Endothelial cell of umbilical vein (primary cell): ENCODE results near the gene TIGD4. TPM values are rescaled to one million over a fixed set of nuclear protein-coding genes. Genes with fewer than 3 reads are reported as not detected.

Experiments used
- BruUV-seq: library from RNA; stranded (reverse); fragments of 400-500 nt; replicated peaks from 2 replicates; lab custom pipeline; 2021; lab: Mats Ljungman, UMichigan
- CTCF ChIA-PET: fragments of 300-600, 350-600 bp; sonication (Branson Sonifier 250); formaldehyde crosslinking; loops from one replicate; lab custom pipeline; 2021; ENCODE audit warnings: antibody characterized with exemption, inconsistent platforms; lab: Charles Lee
- POLR2A ChIA-PET: fragments of 300-600, 350-600 bp; sonication (Branson Sonifier 250); formaldehyde crosslinking; loops from one replicate; lab custom pipeline; 2021; ENCODE audit warnings: antibody characterized with exemption, inconsistent platforms; lab: Charles Lee
- DNase-seq: peaks from one replicate; pipeline ENCODE4 v3.0.0-alpha.2; 2011; ENCODE audit warnings: low read depth, low spot score
- FAIRE-seq: peaks from 2 replicates; lab custom pipeline; 2011; peaks lifted over from hg19 to GRCh38; lab: Jason Lieb, UNC
- H2AFZ ChIP-seq: 2 replicates; pipeline ENCODE4 v1.6.0; 2012; ENCODE audit warnings: low read depth, low read length, control low read depth, inconsistent platforms
- H3K27ac ChIP-seq: 2 replicates; pipeline ENCODE4 v1.5.1; 2011; ENCODE audit warnings: low read depth, mild to moderate bottlenecking, control low read depth, low read length, moderate library complexity; ENCODE audit not compliant: insufficient read depth
- H3K27me3 ChIP-seq, 2 experiments: 2 replicates each; pipeline versions ENCODE4 v1.6.0 to v1.6.1; 2011; ENCODE audit warnings: low read length in 2 of 2, mixed read lengths in 1 of 2; ENCODE audit not compliant: control insufficient read depth in 2 of 2, insufficient read depth in 2 of 2
- H3K36me3 ChIP-seq, 2 experiments: 2 replicates in 1 of 2; 3 replicates in 1 of 2; pipeline ENCODE4 v1.5.1; 2011; ENCODE audit warnings: low read length in 2 of 2, mild to moderate bottlenecking in 1 of 2, moderate library complexity in 1 of 2; ENCODE audit not compliant: control insufficient read depth in 2 of 2, insufficient read depth in 2 of 2; ENCODE audit errors: extremely low read depth in 1 of 2
- H3K4me1 ChIP-seq: 3 replicates; pipeline ENCODE4 v1.5.1; 2011; ENCODE audit warnings: mild to moderate bottlenecking, low read length; ENCODE audit not compliant: control insufficient read depth, insufficient read depth; ENCODE audit errors: extremely low read depth
- H3K4me2 ChIP-seq: 2 replicates; pipeline ENCODE4 v1.6.1; 2011; ENCODE audit warnings: low read length, control low read depth, mixed read lengths; ENCODE audit not compliant: insufficient read depth
- H3K4me3 ChIP-seq, 3 experiments: fragments of 200-600 bp in 1 of 3; sonication (generic), shearing (Covaris generic) in 1 of 3; replicated peaks in 1 of 3; 2 replicates each; pipeline ENCODE4 v1.5.1; 2011 to 2016; ENCODE audit warnings: control low read depth in 3 of 3, low read length in 3 of 3, mild to moderate bottlenecking in 2 of 3, inconsistent platforms in 1 of 3, low read depth in 1 of 3, moderate library complexity in 1 of 3; ENCODE audit not compliant: insufficient read depth in 1 of 3
- H3K79me2 ChIP-seq: 2 replicates; pipeline ENCODE4 v1.6.0; 2012; ENCODE audit warnings: low read length, inconsistent platforms; ENCODE audit not compliant: control insufficient read depth, insufficient read depth
- H3K9ac ChIP-seq: replicated peaks from 2 replicates; pipeline ENCODE3; 2011; ENCODE audit warnings: low read length, control low read depth; ENCODE audit not compliant: insufficient read depth; ENCODE audit errors: extremely low read depth
- H3K9me1 ChIP-seq: replicated peaks from 3 replicates; pipeline ENCODE4 v1.6.0; 2011; ENCODE audit warnings: mild to moderate bottlenecking, low read length; ENCODE audit not compliant: control insufficient read depth, insufficient read depth; ENCODE audit errors: extremely low read depth
- H3K9me3 ChIP-seq: replicated peaks from 2 replicates; pipeline ENCODE4 v1.5.1; 2012; ENCODE audit warnings: low read length, inconsistent platforms; ENCODE audit not compliant: control insufficient read depth, insufficient read depth
- H4K20me1 ChIP-seq: replicated peaks from 2 replicates; pipeline ENCODE3; 2011; ENCODE audit warnings: mild to moderate bottlenecking, low read length; ENCODE audit not compliant: control insufficient read depth, insufficient read depth; ENCODE audit errors: extremely low read depth
- CTCF ChIP-seq, 2 donors: IDR thresholded peaks; 1 replicate in 1 of 2; 2 replicates in 1 of 2; pipeline ENCODE4 v1.5.1; 2011; ENCODE audit warnings: low read length in 2 of 2, mild to moderate bottlenecking in 2 of 2, moderate library complexity in 2 of 2, control low read depth in 1 of 2, inconsistent platforms in 1 of 2, low read depth in 1 of 2; ENCODE audit not compliant: insufficient read depth in 1 of 2; ENCODE audit errors: extremely low read depth in 1 of 2
- EZH2 ChIP-seq: IDR thresholded peaks from 2 replicates; pipeline ENCODE4 v1.6.1; 2012; ENCODE audit warnings: borderline replicate concordance, low read depth, mild to moderate bottlenecking, moderate library complexity, low read length, inconsistent platforms; ENCODE audit not compliant: severe bottlenecking
- FOS ChIP-seq: IDR thresholded peaks from 2 replicates; pipeline ENCODE4 v1.6.1; 2011; ENCODE audit warnings: mild to moderate bottlenecking, low read length, moderate library complexity, borderline replicate concordance; ENCODE audit not compliant: insufficient read depth
- GATA2 ChIP-seq: IDR thresholded peaks from 2 replicates; pipeline ENCODE4 v1.7.0; 2011; ENCODE audit warnings: low read depth, mild to moderate bottlenecking, moderate library complexity, mixed read lengths, low read length; ENCODE audit not compliant: insufficient read length, insufficient read depth
- JUN ChIP-seq: IDR thresholded peaks from 2 replicates; pipeline ENCODE4 v1.6.1; 2011; ENCODE audit warnings: borderline replicate concordance, low read depth; ENCODE audit not compliant: insufficient read length, insufficient read depth
- MAX ChIP-seq: IDR thresholded peaks from 2 replicates; pipeline ENCODE4 v1.6.1; 2011; ENCODE audit not compliant: insufficient read depth, insufficient read length
- MYC ChIP-seq: IDR thresholded peaks from one replicate; pipeline ENCODE4 v1.6.1; 2011; ENCODE audit warnings: mild to moderate bottlenecking, low read depth, low read length
- POLR2A ChIP-seq: IDR thresholded peaks from 2 replicates; pipeline ENCODE4 v1.6.1; 2012; ENCODE audit warnings: low read depth, mild to moderate bottlenecking, control low read depth, low read length
- POLR2AphosphoS5 ChIP-seq: IDR thresholded peaks from 2 replicates; pipeline ENCODE4 v1.6.1; 2012; ENCODE audit warnings: low read depth, mild to moderate bottlenecking, control low read depth, low read length, moderate library complexity; ENCODE audit not compliant: insufficient read depth
- dilution Hi-C: fragments of 300-500 bp; cut with MboI; formaldehyde crosslinking; loops from one replicate; pipeline ENCODE4 v1.15.0; 2019; ENCODE audit warnings: low sequenced_read_pairs; ENCODE audit not compliant: extremely low pct_ligation_motif_present
- intact Hi-C: fragments of 100-400 bp; cut with micrococcal nuclease; formaldehyde crosslinking; loops from one replicate; pipeline ENCODE4 v1.10.0; 2022
- polyA plus RNA-seq, 4 experiments: library from polyadenylated mRNA; depleted of rRNA in 3 of 4; stranded (reverse) in 3 of 4; unstranded in 1 of 4; fragments of >200 nt; gene quantifications; 2 replicates each; pipeline versions ENCODE4 v1.2.1 to v1.2.3, GENCODE V29; 2011 to 2012; ENCODE audit warnings: missing spikeins in 1 of 4
- total RNA-seq: library from RNA; stranded (reverse); gene quantifications from 2 replicates; pipeline ENCODE4 v1.2.3, GENCODE V29; 2021

The TIGD4 gene
- total and polyA plus RNA-seq, 2 donors (not counting 3 experiments of a cell fraction or from before 2014, with no cell fraction given), result 0.03 to 0.18 TPM

GRCh38 chr4:152773339-152773738 lies 6.2 kb downstream of the TIGD4 start:
- POLR2A ChIA-PET, result no interaction called here
- Histone ChIP-seq H3K9me3 (no peaks in the 10 kb centered on the region), H3K9ac (no peak overlapping the region), H3K4me1 (no peaks in the 10 kb centered on the region), H3K9me1 (no peaks in the 10 kb centered on the region), H3K4me3 (no peak overlapping the region), H2AFZ (no peak overlapping the region), H3K36me3 (no peaks in the 10 kb centered on the region), H3K27ac (no peak overlapping the region), H4K20me1 (no peaks in the 10 kb centered on the region), H3K27me3 (peaks cover 0 to 11% of the 10 kb centered on the region in 2 experiments), H3K4me2 (no peak overlapping the region), H3K79me2 (no peaks in the 10 kb centered on the region)
- dilution Hi-C loops (no loop called here), intact Hi-C loops (no loop called here)
- BruUV-seq, result no TSS peak
- TF ChIP-seq GATA2 (no peak), CTCF (IDR thresholded peaks at IDR 0.05; ENCODE audit: extremely low read depth in 1 of 2, insufficient read depth in 1 of 2, low read depth in 1 of 2, low read length in 2 of 2) (no peak), MYC (no peak), FOS (no peak), POLR2AphosphoS5 (no peak), EZH2 (no peak), JUN (no peak), MAX (no peak), POLR2A (no peak)
- DNase-seq, result no peak
- FAIRE-seq, result no peak
- CTCF ChIA-PET, result no interaction called here
